GM12875 (cell line): ENCODE data around the gene RPS27.

Experiments
- H3K4me3 ChIP-seq: one replicate; pipeline ENCODE4 v1.5.1; 2011; ENCODE audit warnings: low read depth, low read length, control low read depth
- CTCF ChIP-seq: IDR thresholded peaks from 2 replicates; pipeline ENCODE4 v1.5.1; 2011; ENCODE audit warnings: low read depth, mild to moderate bottlenecking, control low read depth, inconsistent platforms, low read length, moderate library complexity, borderline replicate concordance; ENCODE audit not compliant: insufficient read depth

RPS27 gene

GRCh38 chr1:153968972-153969371 lies 21.6 kb upstream of the RPS27 start:
- H3K4me3 ChIP-seq = peak overlapping the region; percentile 39
- no peak for TF ChIP-seq CTCF

DNA sequence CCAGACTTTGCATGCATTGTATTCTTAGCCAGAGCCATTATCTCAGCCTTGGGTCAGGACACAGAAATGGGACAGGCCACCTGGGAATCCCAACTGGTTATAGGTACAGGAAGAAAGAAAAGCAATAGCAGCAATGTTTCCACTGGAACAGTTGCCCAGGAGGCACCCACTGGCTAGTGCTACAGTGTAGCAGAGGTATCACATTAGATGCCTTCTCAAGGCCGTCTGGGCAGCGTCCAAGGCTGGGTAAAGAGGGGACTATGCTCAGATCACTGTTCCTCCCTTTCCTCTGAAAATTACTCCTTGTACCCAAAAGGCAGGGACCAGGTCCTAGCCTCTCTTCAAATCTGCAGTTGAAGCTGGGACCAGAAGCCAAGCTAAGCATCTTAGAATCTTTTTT lies 20.2 kb upstream of the RPS27 start:
- H3K4me3 ChIP-seq = no peak overlapping the region
- no peak for TF ChIP-seq CTCF

DNA sequence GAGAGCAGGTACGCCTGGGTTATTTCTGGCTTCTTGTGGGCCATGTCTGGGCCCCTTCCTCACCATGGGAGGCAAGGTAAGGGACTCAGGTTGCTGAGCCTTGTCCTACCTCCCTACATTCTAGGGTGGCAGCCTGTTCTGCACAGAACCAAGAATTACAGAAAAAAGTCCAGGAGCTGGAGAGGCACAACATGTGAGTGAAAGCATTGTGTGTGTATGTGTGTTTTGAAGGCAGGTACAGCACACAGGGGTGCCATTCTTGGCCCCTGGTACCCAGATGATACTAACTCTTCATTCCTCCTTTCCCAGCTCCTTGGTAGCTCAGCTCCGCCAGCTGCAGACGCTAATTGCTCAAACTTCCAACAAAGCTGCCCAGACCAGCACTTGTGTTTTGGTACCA lies 17.5 kb upstream of the RPS27 start:
- no peak for TF ChIP-seq CTCF
- H3K4me3 ChIP-seq = no peak overlapping the region

DNA sequence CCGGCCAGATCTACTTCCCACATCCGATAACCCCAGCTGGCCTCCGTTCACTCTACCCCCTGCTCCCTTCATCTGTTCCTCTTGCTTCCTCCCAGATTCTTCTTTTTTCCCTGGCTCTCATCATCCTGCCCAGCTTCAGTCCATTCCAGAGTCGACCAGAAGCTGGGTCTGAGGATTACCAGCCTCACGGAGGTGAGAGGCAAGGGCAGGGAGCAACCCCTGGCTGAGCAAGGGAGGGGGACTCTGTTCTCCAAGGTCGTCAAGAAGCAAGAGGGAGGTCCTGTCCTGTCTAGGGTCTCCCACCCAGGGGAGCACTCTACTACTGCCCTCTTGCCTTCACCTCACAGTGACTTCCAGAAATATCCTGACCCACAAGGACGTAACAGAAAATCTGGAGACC lies 17.0 kb upstream of the RPS27 start:
- no peak for TF ChIP-seq CTCF
- H3K4me3 ChIP-seq = no peak overlapping the region

- peak overlapping the region; percentile 96 for H3K4me3 ChIP-seq
- TF ChIP-seq CTCF = no peak
Observed at GRCh38 chr1:153976819-153977249, 13.7 kb upstream of the RPS27 start.

GRCh38 chr1:153977250-153978240 lies 13.0 kb upstream of the RPS27 start, which contains the start of gene JTB:
JTB (minus strand) TSS chr1:153977674; CDS start chr1:153977252, 422 bp downstream.
- no peak for TF ChIP-seq CTCF
- peak within 1 kb of the TSS; percentile 96 for H3K4me3 ChIP-seq
